ENCODE measurements around the gene FGD1. TPM values are rescaled to one million over a fixed set of nuclear protein-coding genes. Genes with fewer than 3 reads are reported as not detected.
A peak's percentile ranks its signal among the peaks of the same experiment; 100 is the strongest.

The FGD1 gene
- total RNA-seq, 1 donor from 2014 or later: 8.6 TPM

- DNase-seq: no peak
- Histone ChIP-seq H3K9me3 (replicated peaks) (no peaks in the 10 kb centered on the region), H3K27ac (replicated peaks) (no peak overlapping the region), H3K27me3 (ENCODE audit: low read depth) (no peaks in the 10 kb centered on the region), H3K4me1 (peaks cover 23% of the 10 kb centered on the region), H3K36me3 (peaks cover 10% of the 10 kb centered on the region), H3K4me3 (no peak overlapping the region)
- TF ChIP-seq CTCF (IDR thresholded peaks at IDR 0.05; ENCODE audit: borderline replicate concordance): no peak
- intact Hi-C loops (cut with micrococcal nuclease): no loop called here
These were observed 51.3 kb downstream of the FGD1 start for GRCh38 chrX:54444752-54445151.

GRCh38 chrX:54442790-54443189 is 53.2 kb downstream of the FGD1 start:
- no peaks in the 10 kb centered on the region for H3K36me3 ChIP-seq
- intact Hi-C loops (cut with micrococcal nuclease): no loop called here
- no peak overlapping the region for H3K27ac ChIP-seq (replicated peaks)
- no peak for DNase-seq
- H3K27me3 ChIP-seq (ENCODE audit: low read depth): no peaks in the 10 kb centered on the region
- H3K4me1 ChIP-seq: peaks cover 28% of the 10 kb centered on the region
- no peak overlapping the region for H3K4me3 ChIP-seq
- H3K9me3 ChIP-seq (replicated peaks): no peaks in the 10 kb centered on the region
- no peak for TF ChIP-seq CTCF (IDR thresholded peaks at IDR 0.05; ENCODE audit: borderline replicate concordance)

GRCh38 chrX:54439960-54440871 is 55.8 kb downstream of the FGD1 start, which contains the start of gene TSR2:
TSS of gene TSR2 (plus strand) at chrX:54440404. CDS start at chrX:54440422, 18 bp downstream.
- TF ChIP-seq CTCF (IDR thresholded peaks at IDR 0.05; ENCODE audit: borderline replicate concordance): no peak

GRCh38 chrX:54435121-54435520 is 60.9 kb downstream of the FGD1 start:
- Histone ChIP-seq H3K27me3 (ENCODE audit: low read depth) (no peaks in the 10 kb centered on the region), H3K36me3 (no peaks in the 10 kb centered on the region), H3K4me1 (peaks cover 5% of the 10 kb centered on the region), H3K9me3 (replicated peaks) (no peaks in the 10 kb centered on the region), H3K4me3 (no peak overlapping the region), H3K27ac (replicated peaks) (no peak overlapping the region)
- no peak for TF ChIP-seq CTCF (IDR thresholded peaks at IDR 0.05; ENCODE audit: borderline replicate concordance)
- intact Hi-C loops (cut with micrococcal nuclease): no loop called here
- no peak for DNase-seq

More at GRCh38 chrX:54439960-54440871, 55.8 kb downstream of the FGD1 start, which contains the start of gene TSR2:
- Histone ChIP-seq H3K27me3 (ENCODE audit: low read depth) (no peaks in the 10 kb centered on the region), H3K9me3 (replicated peaks) (no peaks in the 10 kb centered on the region), H3K27ac (replicated peaks) (peak within 1 kb of the TSS; percentile 73), H3K4me3 (peak within 1 kb of the TSS; percentile 91), H3K36me3 (no peaks in the 10 kb centered on the region), H3K4me1 (peaks cover 28% of the 10 kb centered on the region)
- intact Hi-C loops (cut with micrococcal nuclease): no loop called here
- peak; percentile 79 for DNase-seq

- Histone ChIP-seq H3K27me3 (ENCODE audit: low read depth) (no peaks in the 10 kb centered on the region), H3K9me3 (replicated peaks) (no peaks in the 10 kb centered on the region), H3K36me3 (no peaks in the 10 kb centered on the region), H3K27ac (replicated peaks) (no peak overlapping the region), H3K4me1 (no peaks in the 10 kb centered on the region), H3K4me3 (no peak overlapping the region)
- intact Hi-C loops (cut with micrococcal nuclease): no loop called here
- TF ChIP-seq CTCF (IDR thresholded peaks at IDR 0.05; ENCODE audit: borderline replicate concordance): no peak
- no peak for DNase-seq
These were observed 65.5 kb downstream of the FGD1 start for GRCh38 chrX:54430519-54430918.

Data from left ventricle myocardium inferior (tissue), 1 donor.